ENCODE results near the gene YRDC.

DNA sequence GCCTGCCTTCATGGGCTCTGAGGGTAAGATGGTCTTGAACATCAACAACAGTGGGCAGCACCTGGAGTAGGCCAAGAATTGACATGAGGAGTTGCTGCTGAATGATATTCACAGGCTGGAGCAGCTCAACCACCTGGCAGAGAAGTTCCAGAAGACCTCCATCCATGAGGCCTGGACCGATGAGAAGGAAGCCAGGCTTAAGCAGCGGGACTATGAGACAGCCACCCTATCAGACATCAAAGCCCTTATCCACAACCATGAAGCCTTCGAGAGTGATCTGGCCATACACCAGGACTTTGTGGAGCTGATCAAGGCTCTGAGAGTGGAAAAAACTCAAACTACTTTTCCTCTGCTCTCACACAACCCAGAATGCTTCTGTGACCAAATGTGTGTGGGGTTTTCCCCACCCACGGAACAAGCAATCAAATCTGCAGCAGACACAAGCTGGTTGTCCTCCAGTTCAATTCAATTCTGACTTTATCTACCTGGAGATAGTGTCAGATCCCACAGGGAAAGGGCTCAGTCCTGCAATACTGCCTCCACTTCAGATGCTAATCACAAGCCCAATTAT is 31.0 kb downstream of the YRDC start:
- TF ChIP-seq, protein P1, sequence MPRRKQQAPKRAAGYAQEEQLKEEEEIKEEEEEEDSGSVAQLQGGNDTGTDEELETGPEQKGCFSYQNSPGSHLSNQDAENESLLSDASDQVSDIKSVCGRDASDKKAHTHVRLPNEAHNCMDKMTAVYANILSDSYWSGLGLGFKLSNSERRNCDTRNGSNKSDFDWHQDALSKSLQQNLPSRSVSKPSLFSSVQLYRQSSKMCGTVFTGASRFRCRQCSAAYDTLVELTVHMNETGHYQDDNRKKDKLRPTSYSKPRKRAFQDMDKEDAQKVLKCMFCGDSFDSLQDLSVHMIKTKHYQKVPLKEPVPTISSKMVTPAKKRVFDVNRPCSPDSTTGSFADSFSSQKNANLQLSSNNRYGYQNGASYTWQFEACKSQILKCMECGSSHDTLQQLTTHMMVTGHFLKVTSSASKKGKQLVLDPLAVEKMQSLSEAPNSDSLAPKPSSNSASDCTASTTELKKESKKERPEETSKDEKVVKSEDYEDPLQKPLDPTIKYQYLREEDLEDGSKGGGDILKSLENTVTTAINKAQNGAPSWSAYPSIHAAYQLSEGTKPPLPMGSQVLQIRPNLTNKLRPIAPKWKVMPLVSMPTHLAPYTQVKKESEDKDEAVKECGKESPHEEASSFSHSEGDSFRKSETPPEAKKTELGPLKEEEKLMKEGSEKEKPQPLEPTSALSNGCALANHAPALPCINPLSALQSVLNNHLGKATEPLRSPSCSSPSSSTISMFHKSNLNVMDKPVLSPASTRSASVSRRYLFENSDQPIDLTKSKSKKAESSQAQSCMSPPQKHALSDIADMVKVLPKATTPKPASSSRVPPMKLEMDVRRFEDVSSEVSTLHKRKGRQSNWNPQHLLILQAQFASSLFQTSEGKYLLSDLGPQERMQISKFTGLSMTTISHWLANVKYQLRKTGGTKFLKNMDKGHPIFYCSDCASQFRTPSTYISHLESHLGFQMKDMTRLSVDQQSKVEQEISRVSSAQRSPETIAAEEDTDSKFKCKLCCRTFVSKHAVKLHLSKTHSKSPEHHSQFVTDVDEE (CRISPR knock-in tag; IDR thresholded peaks at IDR 0.05), result no peak
- no peak for TF ChIP-seq ZFP30 (CRISPR knock-in tag; IDR thresholded peaks at IDR 0.05)
- TF ChIP-seq ZFP3 (CRISPR knock-in tag; IDR thresholded peaks at IDR 0.05), result no peak
- no peak for TF ChIP-seq GLIS3 (CRISPR knock-in tag; IDR thresholded peaks at IDR 0.05)
- TF ChIP-seq, protein P2, sequence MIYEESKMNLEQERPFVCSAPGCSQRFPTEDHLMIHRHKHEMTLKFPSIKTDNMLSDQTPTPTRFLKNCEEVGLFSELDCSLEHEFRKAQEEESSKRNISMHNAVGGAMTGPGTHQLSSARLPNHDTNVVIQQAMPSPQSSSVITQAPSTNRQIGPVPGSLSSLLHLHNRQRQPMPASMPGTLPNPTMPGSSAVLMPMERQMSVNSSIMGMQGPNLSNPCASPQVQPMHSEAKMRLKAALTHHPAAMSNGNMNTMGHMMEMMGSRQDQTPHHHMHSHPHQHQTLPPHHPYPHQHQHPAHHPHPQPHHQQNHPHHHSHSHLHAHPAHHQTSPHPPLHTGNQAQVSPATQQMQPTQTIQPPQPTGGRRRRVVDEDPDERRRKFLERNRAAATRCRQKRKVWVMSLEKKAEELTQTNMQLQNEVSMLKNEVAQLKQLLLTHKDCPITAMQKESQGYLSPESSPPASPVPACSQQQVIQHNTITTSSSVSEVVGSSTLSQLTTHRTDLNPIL (CRISPR knock-in tag; IDR thresholded peaks at IDR 0.05; ENCODE audit: low read depth), result no peak
- TF ChIP-seq RARB (CRISPR knock-in tag; IDR thresholded peaks at IDR 0.05), result no peak
- TF ChIP-seq, protein P3, sequence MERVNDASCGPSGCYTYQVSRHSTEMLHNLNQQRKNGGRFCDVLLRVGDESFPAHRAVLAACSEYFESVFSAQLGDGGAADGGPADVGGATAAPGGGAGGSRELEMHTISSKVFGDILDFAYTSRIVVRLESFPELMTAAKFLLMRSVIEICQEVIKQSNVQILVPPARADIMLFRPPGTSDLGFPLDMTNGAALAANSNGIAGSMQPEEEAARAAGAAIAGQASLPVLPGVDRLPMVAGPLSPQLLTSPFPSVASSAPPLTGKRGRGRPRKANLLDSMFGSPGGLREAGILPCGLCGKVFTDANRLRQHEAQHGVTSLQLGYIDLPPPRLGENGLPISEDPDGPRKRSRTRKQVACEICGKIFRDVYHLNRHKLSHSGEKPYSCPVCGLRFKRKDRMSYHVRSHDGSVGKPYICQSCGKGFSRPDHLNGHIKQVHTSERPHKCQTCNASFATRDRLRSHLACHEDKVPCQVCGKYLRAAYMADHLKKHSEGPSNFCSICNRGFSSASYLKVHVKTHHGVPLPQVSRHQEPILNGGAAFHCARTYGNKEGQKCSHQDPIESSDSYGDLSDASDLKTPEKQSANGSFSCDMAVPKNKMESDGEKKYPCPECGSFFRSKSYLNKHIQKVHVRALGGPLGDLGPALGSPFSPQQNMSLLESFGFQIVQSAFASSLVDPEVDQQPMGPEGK (CRISPR knock-in tag; IDR thresholded peaks at IDR 0.05; ENCODE audit: borderline replicate concordance), result no peak
- TF ChIP-seq TCF4 (CRISPR knock-in tag; IDR thresholded peaks at IDR 0.05; ENCODE audit: borderline replicate concordance), result no peak
